Measurements from ENCODE around the gene EHD4. TPM values are rescaled to one million over a fixed set of nuclear protein-coding genes. Genes with fewer than 3 reads are reported as not detected.

The EHD4 gene
- polyA plus RNA-seq, 1 donor (not counting 4 experiments of a cell fraction or from before 2014, with no cell fraction given), result 31.5 TPM

DNA sequence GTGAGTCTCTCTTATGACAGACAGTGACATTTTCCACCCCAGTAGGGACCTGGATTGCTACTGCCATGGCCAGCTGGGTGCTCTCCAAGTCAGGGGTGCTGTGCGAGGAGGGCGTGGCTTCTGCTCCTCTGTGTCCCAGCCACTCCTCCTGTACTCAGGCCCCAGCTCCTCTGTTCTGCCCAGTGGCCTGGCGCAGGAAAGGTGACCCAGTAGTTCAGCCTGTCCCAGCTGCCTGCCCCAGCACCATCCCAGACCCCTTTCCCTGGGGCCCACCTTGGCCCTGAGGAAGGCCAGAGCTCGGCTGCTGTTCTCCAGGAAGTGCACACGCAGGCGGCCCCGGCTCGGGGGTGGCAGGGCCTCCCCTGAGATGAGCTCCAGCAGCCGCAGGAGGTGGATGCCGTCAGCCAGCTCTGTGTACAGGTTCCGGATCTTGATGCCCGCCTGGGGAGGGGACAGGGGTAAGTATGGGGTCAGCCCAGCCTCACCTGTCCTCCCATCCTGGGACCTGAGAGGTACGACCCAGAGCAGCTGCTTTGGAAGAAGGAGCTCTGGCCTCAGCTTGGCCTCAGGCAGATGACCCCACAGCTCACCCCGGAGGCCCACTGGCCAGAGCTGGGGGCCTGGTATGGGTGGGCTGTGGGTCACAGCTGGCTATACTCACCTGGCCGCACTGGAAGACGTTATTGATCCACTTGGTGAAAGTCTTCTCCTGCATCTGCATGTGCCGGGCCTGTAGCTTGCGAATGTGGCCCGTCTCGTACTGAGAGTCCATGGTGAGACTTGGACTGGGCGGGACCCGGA is 79.5 kb downstream of the EHD4 start:
- Histone ChIP-seq H2AFZ (ENCODE audit: control insufficient read depth, low read length) (no peak overlapping the region), H3K36me3 (ENCODE audit: control insufficient read depth in 2 of 2, extremely low read depth in 1 of 2, insufficient read depth in 2 of 2, low read length in 2 of 2) (peaks cover 0 to 10% of the 10 kb centered on the region in 2 experiments), H3K4me3 (ENCODE audit: control insufficient read depth in 2 of 3, extremely low read depth in 1 of 3, insufficient read depth in 2 of 3, low read depth in 1 of 3, low read length in 3 of 3) (no peak overlapping the region), H3K9me3 (ENCODE audit: control insufficient read depth, low read depth, low read length) (no peaks in the 10 kb centered on the region), H3K79me2 (ENCODE audit: control insufficient read depth, insufficient read depth, low read length) (no peaks in the 10 kb centered on the region), H3K9ac (ENCODE audit: control insufficient read depth, extremely low read depth, insufficient read depth, low read length) (no peak overlapping the region), H3K4me1 (ENCODE audit: control insufficient read depth, extremely low read depth, insufficient read depth, low read length) (peaks cover 19% of the 10 kb centered on the region), H4K20me1 (ENCODE audit: control insufficient read depth, extremely low read depth, insufficient read depth, low read length) (no peaks in the 10 kb centered on the region), H3K4me2 (ENCODE audit: control insufficient read depth, extremely low read depth, insufficient read depth, low read depth, low read length) (no peak overlapping the region), H3K9me1 (ENCODE audit: control insufficient read depth, extremely low read depth, insufficient read depth, low read length) (no peaks in the 10 kb centered on the region), H3K27ac (ENCODE audit: control insufficient read depth, insufficient read depth, low read length) (no peak overlapping the region), H3K27me3 (ENCODE audit: control insufficient read depth, extremely low read depth, insufficient read depth, low read length) (no peaks in the 10 kb centered on the region)
- no peak for DNase-seq (ENCODE audit: low read depth, low spot score)
- no peak for FAIRE-seq
- no peak for TF ChIP-seq EZH2 (IDR thresholded peaks at IDR 0.05; ENCODE audit: low read length)
- TF ChIP-seq, protein P1, sequence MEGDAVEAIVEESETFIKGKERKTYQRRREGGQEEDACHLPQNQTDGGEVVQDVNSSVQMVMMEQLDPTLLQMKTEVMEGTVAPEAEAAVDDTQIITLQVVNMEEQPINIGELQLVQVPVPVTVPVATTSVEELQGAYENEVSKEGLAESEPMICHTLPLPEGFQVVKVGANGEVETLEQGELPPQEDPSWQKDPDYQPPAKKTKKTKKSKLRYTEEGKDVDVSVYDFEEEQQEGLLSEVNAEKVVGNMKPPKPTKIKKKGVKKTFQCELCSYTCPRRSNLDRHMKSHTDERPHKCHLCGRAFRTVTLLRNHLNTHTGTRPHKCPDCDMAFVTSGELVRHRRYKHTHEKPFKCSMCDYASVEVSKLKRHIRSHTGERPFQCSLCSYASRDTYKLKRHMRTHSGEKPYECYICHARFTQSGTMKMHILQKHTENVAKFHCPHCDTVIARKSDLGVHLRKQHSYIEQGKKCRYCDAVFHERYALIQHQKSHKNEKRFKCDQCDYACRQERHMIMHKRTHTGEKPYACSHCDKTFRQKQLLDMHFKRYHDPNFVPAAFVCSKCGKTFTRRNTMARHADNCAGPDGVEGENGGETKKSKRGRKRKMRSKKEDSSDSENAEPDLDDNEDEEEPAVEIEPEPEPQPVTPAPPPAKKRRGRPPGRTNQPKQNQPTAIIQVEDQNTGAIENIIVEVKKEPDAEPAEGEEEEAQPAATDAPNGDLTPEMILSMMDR (optimal IDR thresholded peaks at IDR 0.05 in 1 of 3, IDR thresholded peaks at IDR 0.05 in 1 of 3, conservative IDR thresholded peaks at IDR 0.05 in 1 of 3; ENCODE audit: extremely low read depth in 1 of 3, insufficient read depth in 2 of 3, low read length in 3 of 3), result no peak
- dilution Hi-C loops (cut with MboI; ENCODE audit: extremely low pct_ligation_motif_present, low sequenced_read_pairs), result no loop called here

DNA sequence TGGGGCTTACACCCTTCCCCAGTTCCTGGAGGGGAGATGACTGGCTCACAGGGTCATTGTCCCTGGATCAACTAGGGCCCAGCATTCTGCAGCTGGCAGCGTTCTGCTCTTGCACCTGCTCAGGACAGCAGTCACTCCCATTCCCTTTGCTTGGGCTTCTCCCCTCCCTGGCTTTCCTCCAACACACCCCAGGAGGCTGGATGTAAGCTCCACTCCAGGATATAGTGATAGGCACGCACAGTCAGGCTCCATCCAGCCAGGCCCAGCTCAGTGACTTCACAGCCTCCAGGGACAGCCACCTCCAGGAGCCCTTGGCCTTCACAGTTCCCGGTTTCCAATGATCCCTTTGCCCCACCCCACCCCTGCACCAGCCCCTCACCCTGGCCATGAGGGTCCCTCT is 80.4 kb downstream of the EHD4 start:
- Histone ChIP-seq H3K4me3 (ENCODE audit: control insufficient read depth in 2 of 3, extremely low read depth in 1 of 3, insufficient read depth in 2 of 3, low read depth in 1 of 3, low read length in 3 of 3) (no peak overlapping the region), H3K9me3 (ENCODE audit: control insufficient read depth, low read depth, low read length) (no peaks in the 10 kb centered on the region), H3K36me3 (ENCODE audit: control insufficient read depth in 2 of 2, extremely low read depth in 1 of 2, insufficient read depth in 2 of 2, low read length in 2 of 2) (peaks cover 0 to 8% of the 10 kb centered on the region in 2 experiments), H3K4me2 (ENCODE audit: control insufficient read depth, extremely low read depth, insufficient read depth, low read depth, low read length) (no peak overlapping the region), H3K27me3 (ENCODE audit: control insufficient read depth, extremely low read depth, insufficient read depth, low read length) (no peaks in the 10 kb centered on the region), H4K20me1 (ENCODE audit: control insufficient read depth, extremely low read depth, insufficient read depth, low read length) (no peaks in the 10 kb centered on the region), H3K9ac (ENCODE audit: control insufficient read depth, extremely low read depth, insufficient read depth, low read length) (no peak overlapping the region), H3K9me1 (ENCODE audit: control insufficient read depth, extremely low read depth, insufficient read depth, low read length) (no peaks in the 10 kb centered on the region), H2AFZ (ENCODE audit: control insufficient read depth, low read length) (no peak overlapping the region), H3K4me1 (ENCODE audit: control insufficient read depth, extremely low read depth, insufficient read depth, low read length) (peaks cover 19% of the 10 kb centered on the region), H3K27ac (ENCODE audit: control insufficient read depth, insufficient read depth, low read length) (no peak overlapping the region), H3K79me2 (ENCODE audit: control insufficient read depth, insufficient read depth, low read length) (no peaks in the 10 kb centered on the region)
- dilution Hi-C loops (cut with MboI; ENCODE audit: extremely low pct_ligation_motif_present, low sequenced_read_pairs), result no loop called here
- TF ChIP-seq EZH2 (IDR thresholded peaks at IDR 0.05; ENCODE audit: low read length), result no peak
- TF ChIP-seq, protein P1 (optimal IDR thresholded peaks at IDR 0.05 in 1 of 3, IDR thresholded peaks at IDR 0.05 in 1 of 3, conservative IDR thresholded peaks at IDR 0.05 in 1 of 3; ENCODE audit: extremely low read depth in 1 of 3, insufficient read depth in 2 of 3, low read length in 3 of 3), result no peak
- no peak for DNase-seq (ENCODE audit: low read depth, low spot score)
- FAIRE-seq, result no peak
